Measurements from ENCODE around the gene AKNAD1.

AKNAD1 gene

GRCh38 chr1:108863984-108864383, 7.1 kb upstream of the AKNAD1 start:
- DNase-seq (ENCODE audit: low read depth) = no peak

DNA sequence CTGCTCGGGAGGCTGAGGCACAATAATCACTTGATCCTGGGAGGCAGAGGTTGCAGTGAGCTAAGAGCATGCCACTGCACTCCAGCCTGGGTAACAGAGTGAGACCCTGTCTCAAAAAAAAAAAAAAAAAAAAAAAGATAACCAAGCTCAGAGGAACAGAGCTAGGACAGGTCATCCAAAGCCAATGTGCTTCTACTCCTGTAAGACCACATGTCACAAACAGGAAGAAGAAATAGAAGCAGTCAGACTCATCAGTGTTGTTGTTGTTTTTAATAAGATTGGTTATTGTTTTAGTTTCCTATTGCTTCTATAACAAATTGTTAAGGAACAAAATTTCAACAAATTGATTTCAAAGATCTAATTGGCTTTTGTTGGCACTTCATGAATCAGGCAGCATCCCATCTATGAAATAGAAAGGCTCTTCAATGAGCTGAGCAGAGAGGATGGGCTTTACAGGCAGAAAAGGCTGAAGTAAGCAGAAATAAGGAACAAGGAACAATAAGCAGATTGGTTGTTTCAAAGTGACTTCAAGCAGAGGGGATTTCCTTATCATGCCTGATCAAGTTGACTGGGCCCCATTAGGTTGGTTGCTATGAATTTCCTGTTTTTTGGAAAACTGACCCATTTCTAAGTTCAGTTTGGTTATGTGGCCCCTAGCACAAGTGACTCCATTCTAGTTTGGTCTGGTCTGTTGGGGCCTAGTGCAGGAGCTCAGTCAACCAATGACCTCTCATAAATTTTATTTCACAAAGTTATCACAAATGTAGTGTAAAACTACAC, 6.0 kb upstream of the AKNAD1 start:
- no peak for DNase-seq (ENCODE audit: low read depth)

DNA sequence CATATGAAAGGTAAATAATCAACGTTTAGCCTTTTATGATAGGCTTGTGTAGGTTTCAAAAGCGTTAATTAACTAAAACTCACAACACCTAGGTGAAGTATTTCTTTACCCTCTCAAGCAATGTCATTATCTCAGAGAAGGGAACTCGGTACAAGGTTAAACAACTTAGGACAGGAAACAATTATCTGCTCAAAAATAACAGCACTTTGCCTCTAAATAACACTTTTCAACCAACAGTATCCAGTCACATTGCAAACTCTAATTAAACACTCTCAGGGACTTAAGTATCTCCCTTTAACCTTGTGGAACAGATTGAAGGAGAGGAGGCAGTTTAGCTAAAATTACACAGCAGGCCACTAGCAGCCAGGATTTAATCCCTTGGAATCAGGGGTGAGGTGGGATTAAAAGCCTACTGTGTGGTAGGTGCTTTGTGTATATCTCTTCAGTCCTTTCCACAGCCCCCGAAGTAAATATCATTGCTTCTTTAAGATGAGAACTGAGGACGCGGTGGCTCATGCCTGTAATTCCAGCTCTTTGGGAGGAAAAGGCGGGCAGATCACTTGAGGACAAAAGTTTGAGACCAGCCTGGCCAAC, 5.2 kb upstream of the AKNAD1 start:
- no peak for DNase-seq (ENCODE audit: low read depth)

GRCh38 chr1:108861566-108861965, 4.7 kb upstream of the AKNAD1 start:
- no peak for DNase-seq (ENCODE audit: low read depth)

GRCh38 chr1:108860190-108860907, 3.5 kb upstream of the AKNAD1 start:
- no peak for DNase-seq (ENCODE audit: low read depth)

GRCh38 chr1:108858230-108858950, 1.5 kb upstream of the AKNAD1 start:
- no peak for DNase-seq (ENCODE audit: low read depth)

DNA sequence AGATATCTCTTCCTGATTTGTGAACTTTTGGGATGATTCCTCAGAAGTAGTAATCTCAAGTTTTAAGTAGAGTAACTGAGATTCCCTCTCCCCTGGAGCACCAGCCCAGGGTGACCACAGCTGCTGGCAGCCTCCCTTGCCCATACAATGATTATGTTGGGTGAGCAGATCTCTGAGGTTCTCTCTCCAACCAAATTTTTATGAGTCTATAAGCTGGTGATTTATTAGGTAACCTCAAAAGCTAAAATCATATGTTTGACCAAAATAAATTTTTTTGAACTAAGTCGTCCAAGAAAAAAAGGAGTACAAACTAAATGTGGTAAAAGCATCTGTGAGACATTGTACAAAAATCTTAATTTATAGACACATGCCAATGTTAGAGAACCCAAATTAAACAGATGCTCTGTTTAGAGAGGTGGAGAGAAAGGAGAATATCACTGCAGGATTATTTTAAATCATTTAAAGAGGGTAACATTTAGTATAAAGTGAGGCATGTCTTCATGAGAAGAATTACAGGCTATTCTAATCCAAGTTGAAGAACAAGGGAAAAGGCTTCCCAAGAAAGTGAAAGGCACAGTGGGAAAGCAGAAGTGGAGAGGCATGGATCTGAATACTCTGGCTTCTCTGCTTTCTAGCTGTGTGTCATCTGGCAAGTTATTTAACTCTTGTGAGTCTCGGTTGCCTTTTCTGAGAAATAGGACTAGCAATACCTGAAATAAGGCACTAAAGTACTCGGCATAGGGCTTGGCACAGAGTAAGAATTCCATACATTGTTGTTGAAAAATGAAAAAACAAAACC, 2.5 kb downstream of the AKNAD1 start:
- DNase-seq (ENCODE audit: low read depth) = no peak

- no peak for DNase-seq (ENCODE audit: low read depth)
Observed at GRCh38 chr1:108852221-108852975, 4.5 kb downstream of the AKNAD1 start.

DNA sequence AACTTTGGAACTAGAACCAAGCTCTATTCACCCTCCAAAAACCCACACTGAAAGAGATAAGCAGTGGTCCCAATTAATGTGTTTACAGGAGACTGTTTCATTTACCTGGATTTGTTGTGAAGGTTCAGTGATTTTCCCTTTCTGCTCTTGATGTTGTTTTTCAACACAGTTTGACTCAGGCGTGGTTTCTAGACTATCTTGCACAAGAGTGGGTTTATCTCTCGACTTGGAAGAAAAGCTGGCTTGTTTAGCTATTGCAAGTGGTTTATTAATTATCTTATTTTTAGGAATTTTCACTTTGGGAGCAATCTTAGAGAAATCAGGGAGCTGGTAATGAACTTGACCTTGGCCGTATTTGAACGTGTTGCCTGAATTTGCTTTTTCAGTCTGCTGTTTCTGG, 5.3 kb downstream of the AKNAD1 start:
- no peak for DNase-seq (ENCODE audit: low read depth)

- no peak for DNase-seq (ENCODE audit: low read depth)
Observed at GRCh38 chr1:108850929-108851328, 6.0 kb downstream of the AKNAD1 start.

GRCh38 chr1:108848806-108849205, 8.1 kb downstream of the AKNAD1 start:
- DNase-seq (ENCODE audit: low read depth) = no peak

- DNase-seq (ENCODE audit: low read depth) = no peak
Observed at GRCh38 chr1:108847494-108847893, 9.4 kb downstream of the AKNAD1 start.

DNA sequence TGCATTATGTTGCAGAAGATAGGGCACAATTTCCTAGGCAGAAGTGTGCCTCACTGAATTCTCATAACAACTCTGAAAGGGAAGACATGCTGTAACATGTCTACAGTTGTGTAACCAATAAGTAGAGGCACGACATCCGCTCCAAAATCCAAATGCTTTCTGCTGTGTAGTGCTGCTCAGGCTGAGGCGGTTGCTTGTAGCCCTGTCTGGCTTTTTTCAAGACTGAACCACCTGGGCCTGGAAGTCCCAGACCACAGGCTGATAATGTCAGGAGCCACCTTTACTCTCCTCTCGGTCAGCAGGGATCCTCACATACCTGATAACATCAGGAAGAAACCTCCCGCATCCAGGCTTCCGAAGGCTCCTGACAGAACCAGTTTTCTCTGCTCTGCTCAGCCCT, 10.9 kb downstream of the AKNAD1 start:
- DNase-seq (ENCODE audit: low read depth) = no peak

DNA sequence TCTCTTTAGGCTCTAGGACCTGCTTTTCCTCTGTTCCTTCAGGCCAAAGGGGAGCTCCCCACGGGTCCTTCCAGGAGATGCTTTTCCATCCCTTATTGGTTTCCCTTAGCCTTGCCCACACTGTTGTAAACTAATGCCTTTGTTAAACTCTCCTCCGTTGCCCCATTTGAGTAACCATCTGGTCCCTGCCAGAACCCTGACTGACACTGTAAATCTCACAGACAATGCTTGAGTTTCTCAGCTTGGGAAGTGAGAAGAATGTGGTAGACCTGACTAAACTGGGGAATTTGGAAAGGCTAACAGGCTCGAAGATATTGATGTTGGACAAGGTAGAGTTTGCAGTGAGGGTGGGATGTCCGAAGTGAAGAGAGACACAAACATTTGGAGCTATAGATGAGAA, 11.4 kb downstream of the AKNAD1 start:
- no peak for DNase-seq (ENCODE audit: low read depth)

GRCh38 chr1:108843390-108844137, 13.3 kb downstream of the AKNAD1 start:
- DNase-seq (ENCODE audit: low read depth) = no peak

- no peak for DNase-seq (ENCODE audit: low read depth)
Observed at GRCh38 chr1:108842525-108843181, 14.2 kb downstream of the AKNAD1 start.

DNA sequence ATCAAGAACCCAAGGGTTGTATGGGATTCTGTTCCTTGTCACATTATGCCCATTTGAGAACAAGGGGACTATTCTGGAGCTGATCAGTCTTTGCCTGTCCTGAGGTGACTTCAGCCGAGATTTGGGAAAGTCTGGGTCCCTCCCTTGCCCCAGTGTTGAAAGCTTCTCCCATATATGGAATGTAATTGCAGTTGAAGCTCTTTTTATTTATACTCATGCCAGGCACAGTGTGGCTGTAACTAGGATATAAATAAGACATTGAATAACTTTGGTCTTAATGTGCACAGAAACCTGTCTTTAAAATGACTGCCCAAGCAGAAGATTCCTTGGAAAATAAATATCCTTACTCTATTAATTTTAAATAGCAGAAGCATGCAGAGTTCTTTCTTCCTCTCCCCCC, 15.2 kb downstream of the AKNAD1 start:
- DNase-seq (ENCODE audit: low read depth) = no peak

DNA sequence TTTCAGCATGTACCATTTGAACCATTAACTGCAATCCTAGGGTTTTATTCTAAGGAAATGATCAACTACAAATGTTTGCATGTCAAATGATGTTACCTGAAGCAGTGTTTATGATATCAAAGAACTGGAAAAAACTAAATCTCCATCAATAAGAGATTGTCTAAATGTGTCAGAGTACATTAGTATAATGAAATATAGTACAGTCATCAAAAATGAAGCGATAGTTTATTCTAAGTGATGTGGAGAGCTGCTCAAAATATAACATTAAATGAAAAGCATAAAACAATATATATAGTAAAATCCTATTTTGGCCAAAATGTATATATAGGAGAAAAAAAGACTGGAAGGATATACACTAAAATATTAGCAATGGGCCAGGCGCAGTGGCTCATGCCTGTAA, 24.0 kb downstream of the AKNAD1 start:
- no peak for DNase-seq (ENCODE audit: low read depth)

DNA sequence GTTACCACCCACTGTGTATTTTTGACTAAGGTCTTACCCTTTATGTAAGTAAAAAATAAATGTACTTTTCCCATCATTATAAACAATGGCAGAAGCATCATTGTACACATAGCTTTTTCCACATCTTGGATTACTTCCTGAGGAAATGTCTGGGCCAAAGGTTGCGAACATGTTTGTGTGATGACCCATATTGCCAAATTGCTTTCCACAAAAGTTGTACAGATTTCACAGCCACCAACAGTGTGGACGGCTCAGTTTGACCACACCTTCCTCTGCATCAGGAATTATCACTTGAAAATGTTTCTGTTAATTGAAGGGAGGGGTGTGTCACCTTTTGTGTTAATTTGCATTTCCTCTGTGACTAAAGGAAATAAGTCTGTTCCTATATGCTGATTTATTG, 25.7 kb downstream of the AKNAD1 start:
- DNase-seq (ENCODE audit: low read depth) = no peak
